NCI-H748 treated with DMSO at 0.1 percent for 48 hours (cell line): ENCODE data around the gene RBM44.

Experiments
- DNase-seq: peaks from one replicate; lab custom pipeline; 2025; lab: John Stamatoyannopoulos, UW

The RBM44 gene

DNA sequence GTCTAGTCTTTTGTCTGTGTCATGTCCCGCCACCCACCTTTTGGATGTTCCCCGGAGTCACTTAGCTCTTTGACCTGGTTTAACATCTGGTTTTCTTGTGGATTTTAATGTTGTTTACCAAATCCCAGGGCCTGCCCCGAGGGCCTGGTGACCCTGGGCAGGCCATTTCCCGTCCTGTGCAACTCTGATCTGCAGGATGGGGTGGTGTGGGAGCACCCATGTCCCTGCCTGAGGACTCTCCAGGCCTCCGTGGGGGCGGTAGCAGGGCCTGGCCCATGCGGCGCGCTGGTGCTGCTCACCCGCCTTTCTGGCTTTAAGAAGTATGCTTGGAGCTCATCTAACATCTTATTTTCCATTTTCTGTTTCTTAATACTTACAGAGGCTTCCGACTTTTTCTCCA, 71.5 kb downstream of the RBM44 start:
- DNase-seq: no peak

DNA sequence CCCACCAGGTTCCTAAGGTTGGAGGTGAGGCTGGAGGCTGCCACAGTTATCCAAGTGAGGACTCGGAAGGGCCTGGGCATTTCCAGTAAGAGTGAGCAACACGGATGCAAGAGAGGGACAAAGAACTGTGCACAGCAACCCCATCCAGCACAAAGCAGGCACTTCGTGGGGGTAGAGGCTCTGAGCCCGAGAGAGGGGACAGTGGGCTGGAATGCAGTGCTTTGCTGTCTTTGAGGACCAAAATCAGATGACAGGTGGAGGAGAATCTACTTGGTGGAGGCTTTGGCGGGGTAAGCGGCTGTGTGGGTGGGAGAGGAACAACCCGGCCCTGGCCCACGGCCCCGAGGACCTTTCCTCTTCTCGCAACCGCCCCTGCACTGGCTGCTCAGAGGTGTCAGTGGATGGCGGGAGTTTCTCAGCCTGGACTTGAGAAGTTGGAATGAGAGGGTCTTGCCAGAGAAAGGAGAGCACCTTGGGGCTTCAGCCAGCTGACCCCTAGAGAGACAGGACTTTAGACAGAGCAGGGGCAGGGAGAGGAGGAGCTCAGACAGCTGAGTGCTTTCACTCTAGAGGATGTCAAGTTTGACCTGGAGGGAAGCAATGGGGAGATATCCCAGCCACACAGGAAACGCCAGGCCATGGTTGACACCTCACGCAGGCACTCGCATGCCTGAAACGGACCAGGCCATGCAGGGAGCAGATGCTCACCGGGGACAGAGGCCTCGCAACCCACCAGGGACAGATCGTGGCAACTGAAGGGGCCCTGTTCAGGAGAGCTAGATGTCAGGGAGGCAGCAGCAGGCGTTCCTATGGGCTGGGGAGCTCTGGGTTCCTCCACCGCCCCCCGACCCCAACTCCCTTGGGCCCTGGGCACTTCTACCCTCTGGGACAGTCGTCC, 72.4 kb downstream of the RBM44 start:
- no peak for DNase-seq

DNA sequence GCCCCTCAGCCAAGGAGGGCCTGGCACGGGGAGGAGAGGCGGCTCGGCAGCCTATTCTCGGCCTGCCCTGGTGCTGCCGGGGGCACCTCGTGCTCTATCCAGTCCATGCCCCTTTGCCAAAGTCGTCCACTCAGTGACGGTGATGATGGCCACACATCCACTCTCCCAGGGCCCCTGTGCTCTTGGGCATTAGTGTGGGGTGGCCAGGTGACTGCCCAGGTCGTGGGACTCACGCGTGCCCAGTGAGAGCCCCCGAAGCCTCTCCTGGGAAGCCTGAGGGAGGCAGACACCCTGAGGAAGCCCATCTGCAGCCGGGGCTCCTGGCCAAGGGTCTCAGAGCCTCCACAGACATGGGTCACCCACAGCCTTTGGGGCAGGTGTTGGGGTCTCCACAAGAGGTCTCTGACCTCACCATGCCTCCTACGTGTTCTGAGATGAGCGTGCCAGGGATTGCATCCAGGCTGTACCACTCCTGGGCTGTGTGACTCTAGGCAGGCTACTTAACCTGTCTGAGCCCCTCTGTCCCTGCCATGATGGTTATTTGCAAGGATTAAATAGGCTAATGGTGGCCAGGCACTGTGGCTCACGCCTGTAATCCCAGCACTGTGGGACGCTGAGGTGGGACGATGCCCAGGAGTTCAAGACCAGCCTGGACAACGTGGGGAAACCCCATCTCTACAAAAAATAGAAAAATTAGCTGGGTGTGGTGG, 73.8 kb downstream of the RBM44 start:
- no peak for DNase-seq

DNA sequence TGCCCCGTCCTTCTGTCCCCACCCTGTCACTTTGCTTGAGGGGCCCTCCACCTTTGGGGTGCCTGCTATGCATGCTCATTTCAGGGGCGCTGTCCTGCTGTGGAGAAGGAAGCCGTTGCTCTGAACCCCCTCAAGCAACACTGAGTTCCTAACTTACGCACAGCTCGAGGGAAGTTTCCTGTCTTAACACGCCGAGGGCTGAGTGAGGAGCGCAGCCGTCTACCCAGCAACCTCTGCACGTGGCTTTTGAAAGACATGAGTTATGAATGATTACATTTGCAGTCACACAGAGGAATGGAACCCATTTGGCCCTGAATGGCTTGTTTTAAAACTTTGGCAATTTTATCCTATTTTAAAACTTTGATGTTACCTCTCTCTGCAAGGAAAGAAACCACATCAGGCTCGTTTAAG, 74.8 kb downstream of the RBM44 start:
- DNase-seq: no peak

DNA sequence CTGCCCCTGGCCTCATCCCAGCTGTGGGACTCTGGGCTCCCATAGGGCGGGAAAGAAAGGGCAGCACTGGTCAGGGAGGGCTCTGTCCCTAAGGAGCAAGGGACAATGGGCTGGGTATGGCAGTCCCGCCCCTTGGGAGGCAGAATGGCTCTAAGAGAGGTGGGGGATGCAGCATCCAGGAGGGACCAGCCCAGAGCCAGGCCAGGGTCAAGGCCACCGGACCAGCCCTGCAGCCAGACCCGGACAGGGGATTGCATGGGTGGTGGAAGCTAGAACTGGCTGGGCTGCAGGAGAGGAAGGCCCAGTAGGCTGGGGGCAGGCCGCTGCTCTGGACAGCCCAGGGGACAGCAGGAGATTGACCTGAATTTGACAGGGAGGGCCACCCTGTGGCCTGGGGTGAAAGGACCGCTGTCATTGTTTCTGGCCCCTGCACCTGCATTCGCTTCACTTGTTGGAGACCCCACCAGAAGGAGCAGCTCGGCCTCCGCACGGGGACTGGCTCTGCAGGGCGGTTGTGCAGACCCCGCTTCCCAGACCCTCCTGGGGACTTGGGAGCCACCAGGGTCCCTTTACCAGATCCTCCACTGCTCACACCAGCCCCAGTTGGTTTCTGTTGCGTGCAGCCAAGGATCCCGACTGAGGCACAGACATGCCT, 75.4 kb downstream of the RBM44 start:
- DNase-seq: no peak

DNA sequence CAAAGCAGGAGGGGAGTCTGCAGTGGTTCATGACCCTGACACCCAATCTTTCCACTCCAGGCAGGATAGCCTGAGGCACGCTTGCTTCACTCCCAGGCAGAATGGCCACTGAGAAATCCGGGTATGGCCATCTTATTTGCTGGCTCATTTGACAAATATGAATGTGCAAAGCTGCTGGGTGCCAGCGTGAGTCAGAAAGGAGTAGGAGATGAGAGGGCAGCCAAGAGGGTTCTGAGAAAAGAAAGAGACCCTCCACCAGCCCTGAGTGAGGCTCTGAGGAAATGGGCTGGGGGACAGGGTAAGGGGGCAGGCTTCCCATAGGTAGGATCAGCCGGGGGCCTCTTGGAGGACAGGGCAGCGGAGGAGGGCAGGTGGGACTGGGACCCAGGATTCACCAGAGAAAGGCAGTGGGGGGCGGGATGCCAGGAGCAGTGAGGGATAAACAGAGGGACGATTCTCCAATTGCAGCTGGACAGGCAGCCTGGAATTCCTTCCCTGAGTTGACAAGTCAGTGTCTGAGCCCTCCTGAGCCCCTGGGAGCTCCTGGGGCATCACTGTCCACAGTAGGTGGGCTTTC, 76.1 kb downstream of the RBM44 start:
- no peak for DNase-seq

DNA sequence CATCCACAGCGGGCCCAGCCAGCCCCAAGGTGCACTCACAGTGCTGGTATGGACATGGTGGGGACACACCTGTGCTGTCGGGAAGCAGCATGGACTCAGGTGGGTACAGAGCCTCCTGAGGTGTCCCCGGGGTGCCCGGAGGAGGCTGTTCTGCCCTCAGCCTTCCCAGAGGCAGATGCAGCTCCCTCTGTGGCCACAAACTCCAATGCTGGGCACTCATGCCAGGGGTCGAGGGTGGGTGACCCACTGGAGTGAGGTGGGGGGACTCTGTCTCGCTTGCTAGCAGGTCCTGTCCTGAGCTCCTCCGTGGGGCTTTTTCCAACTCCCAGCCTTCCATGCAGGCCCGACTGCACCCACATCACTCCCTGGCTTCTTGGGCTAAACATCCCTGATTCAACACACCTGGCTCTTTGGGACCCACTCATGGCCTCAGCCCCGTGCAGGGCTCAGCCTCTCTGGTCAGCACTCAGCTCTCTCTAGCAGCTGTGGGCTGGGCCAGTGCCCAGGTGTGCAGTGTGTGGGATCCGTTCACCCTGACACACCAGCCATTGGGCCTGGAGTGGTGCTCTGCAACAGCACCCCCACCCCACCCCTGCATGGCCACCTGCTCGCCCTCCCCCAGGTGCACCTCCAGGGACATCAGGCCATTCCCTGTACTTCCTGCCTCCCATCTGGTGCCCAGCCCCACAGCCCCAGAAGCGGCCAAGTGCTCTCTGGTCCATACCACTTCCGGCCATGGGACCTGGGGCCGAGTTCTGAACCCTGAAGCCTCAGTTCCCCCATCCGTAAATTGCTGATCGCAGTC, 76.9 kb downstream of the RBM44 start:
- no peak for DNase-seq

DNA sequence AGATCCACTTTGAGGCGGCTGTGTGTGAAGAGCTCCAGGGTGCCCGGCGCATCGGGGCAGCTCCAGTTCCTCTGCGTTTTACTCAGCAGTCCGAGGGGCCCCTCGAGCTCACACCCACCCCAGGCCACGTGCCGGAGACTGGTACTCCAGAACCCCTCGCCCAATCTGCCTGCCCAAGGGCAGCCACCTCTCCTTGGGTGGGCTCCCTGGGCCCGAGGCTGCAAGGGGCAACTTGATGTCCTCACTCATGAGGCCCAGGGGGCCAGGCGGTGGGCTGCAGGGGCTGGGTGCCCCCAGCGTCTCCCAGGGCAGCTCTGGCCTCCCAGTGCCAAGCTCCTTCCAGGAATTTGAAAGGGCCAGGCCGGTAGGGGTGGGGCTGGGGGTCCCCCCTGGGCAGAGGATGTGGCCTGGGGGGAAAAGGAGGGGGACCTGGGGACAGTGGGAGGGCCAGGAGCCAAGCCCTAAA, 77.5 kb downstream of the RBM44 start:
- no peak for DNase-seq

DNA sequence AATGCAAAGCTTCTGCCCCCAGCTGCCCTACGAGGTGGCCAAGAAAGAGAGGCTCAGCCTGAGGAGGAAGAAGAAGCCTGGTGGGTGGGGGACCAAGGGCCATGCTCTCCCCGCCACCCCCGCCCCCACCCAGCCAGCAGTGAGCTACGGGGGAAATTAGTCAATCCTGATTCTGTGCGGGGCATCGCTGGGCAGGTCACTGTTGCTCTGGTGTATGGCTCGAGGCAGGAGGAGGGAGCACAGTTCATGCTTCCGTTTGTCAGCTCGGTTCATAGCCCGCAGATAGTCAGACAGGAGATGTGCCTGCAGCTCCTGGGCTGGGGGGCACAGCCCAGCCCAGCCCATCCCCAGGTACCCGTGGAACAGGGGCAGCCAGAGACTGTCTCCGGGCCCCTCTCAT, 78.0 kb downstream of the RBM44 start:
- DNase-seq: no peak

DNA sequence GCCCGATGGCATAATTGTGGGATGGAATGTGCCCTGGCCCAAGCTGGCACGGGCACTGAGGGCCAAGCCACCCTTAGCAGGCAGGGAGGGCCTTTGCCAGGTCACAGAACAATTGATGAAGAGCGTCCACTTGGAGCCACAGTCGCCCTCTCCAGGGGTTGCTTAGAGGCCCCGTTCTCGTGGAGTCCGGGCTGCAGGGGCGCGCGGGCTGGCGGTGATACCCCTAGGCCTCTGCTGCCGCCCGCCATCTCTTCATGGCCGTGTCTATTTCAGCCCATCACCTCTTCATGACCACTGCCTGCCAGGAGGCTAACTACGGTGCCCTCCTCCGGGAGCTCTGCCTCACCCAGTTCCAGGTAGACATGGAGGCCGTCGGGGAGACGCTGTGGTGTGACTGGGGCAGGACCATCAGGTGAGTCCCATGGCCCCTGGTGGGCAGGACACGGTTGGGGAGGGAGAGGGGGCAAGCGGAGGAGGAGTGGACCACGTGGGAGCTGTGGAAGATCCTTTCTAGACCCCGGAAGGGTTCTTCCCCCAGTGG, 78.4 kb downstream of the RBM44 start:
- DNase-seq: no peak

DNA sequence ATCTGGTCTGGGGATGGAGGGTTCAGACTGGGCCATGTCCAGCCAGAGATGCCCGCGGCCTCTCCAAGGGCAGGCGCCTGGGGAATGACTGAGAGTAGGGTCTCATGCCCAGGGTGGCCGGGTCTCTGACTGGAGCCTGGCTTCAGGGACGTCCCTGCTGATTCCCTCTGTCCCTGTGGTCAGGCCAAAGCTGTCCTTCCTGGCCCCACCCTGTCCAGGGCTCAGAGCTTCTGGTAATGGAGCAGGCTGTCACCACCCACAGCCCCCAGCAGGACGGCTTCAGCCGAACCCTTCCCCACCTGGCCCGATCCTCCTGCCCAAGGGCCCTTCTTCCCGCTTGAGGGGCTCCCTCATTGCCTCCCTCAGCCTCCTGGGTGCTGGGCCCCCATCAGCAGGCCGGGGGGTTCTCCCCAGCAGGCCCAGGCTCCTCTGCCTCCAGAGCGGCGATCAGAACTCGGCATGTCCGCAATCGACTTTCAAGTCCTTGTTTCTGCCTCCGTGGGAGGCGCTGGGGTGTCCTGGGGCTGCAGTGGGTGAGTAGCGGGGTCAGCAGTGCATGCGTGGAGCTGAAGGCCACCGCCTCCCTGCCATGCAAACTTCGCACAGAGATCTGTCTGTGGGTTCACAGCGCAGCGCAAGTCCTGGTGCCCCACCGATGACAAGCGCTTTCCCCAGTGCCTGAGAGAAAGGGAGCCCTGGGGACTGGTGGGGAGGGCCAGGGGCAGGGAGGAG, 79.2 kb downstream of the RBM44 start:
- no peak for DNase-seq

DNA sequence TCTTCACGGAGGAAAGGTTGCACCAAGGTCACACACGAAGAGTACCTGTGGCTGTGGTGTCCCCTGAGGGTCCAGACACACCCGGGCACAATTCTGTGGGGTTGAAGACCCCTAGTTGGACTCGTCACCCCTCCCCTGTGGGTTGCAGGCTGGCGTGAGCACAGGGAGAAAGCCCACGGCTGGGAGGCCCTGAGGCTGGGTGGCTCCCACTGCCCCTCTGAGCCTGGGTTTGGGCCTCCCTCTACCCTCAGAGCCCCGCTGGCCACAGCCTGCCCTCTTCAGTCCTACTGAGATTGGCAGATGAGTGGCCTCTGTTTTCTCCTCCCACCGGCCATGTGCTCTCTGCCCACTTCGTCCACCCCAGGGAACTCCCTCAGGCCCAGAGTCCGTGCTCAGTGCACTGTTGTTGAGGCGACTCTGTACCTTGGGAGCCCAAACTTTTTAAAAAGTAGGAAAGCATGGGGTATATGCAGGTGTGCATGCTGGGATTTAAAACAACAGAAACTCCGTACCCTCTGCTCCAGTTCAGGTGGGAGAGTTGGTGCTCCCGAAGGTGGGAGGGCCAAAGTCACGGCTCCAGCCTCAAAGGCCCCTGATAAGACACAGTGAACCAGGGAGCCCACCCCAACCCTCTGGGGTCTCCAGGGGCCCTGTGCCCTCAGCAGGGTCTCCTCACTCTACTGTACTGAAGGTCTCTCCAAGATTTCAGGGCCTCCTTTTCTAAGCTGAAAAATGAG, 79.9 kb downstream of the RBM44 start:
- DNase-seq: no peak

DNA sequence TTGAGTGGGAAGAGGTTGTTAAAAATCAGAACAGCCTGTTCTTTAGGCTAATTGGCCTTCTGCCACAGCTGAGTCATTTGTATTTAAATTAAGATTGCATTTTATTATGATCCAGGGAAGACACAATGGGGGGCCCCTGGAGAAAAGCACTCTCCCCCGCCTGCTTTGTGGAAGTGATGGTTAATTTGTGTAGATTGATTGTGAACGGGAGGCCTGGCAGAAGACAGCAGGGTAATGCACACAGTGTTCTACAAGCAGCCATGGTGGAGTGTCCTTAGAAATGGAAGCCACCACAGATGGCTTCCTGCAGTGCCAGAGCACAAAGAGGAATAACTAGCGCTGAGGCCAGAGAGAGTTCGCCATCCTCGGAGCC, 80.5 kb downstream of the RBM44 start:
- no peak for DNase-seq

DNA sequence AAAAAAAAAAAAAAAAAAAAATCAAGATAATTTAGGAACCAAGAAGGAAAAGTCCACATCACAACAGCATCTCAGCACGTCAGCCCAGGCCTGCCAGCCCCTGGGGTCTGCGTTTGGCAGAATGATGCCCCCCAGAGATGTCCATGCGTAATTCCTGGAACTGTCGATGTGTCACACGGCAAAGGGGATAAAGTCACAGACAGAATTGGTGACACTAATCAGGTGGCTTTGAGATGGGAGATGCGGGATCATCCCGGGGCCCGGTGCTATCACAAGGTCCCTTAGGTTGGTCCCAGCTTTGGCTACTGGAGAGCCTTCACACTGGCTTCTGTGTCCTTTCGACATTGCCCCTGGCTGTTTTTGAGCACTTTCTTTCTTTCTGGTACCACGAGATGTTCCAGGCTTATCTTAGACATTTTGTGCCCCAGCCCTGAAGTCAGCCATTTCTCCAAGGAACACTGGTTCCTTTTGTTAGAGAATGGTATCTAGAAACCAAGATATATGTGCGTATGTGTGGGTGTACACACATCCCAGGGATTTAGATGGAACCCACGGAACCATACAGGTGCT, 81.5 kb downstream of the RBM44 start:
- DNase-seq: no peak

DNA sequence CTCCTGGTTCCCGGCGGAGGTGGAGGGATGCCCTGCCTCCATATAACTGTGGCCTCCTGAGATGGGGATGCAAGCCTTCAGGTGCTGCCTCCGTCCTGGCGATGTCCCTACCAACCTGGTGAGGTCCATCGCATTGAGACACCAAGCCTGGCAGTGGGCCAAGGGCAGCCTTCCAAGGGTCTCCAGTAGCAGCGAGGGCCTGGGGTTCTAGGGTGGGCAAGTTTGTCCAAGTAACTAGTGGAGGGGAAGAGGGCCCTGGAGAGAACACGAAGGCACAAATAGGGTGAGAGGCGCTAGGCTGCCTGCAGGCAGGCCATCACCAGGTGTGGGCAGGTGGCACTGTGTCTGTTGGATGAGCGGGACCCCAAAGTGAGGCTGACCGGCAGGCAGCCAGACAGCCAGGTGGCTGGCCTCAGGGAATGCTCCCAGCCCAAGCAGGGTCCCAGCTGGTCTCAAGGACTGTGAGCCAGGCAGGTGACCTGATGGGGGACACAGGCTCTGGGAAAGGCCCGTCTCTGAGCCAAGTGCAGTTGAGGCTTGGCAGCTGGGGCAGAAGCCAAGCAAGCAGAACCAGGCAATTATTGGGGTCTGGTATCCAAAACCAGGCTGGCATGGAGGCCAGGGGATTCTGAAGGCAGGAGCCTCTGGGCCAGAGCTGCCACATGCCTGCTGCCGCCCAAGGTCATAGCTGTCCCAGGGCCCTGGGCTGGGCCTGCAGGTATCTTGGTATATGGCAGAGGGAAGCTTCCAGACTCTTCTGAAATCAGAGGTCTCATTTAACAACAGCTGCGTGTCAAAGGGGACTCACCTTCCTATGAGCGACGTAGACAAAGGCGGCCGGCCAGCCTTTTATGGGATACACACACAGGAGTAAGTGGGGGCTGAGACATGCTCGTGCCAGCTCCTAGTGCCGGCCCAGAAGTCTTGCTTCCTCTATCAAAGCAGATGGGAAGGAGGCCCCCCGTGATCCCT, 84.2 kb downstream of the RBM44 start:
- no peak for DNase-seq

DNA sequence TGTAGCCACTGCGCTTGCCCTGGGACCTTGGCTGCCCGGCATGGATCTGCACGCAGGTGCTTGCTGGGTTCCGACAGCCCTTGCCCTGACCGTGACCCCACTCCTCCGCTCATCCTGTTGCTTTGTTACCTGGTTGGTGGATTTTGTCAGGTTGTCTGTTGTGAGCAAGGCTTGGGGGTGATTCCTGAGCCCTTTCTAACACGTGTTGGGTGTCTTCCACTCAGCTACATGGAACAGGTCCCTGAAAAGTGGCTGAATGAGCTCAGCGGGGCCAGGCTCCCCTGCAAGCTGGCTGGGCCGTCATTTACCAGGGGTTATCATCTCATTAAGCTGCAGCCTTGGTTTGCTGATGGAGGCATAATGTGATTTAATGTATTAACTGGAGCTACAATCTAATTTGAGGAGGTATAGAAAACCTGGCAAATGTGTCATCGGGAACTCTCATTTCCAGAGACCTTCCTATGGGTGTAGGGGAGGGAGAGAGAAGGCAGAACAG, 85.4 kb downstream of the RBM44 start:
- DNase-seq: no peak

DNA sequence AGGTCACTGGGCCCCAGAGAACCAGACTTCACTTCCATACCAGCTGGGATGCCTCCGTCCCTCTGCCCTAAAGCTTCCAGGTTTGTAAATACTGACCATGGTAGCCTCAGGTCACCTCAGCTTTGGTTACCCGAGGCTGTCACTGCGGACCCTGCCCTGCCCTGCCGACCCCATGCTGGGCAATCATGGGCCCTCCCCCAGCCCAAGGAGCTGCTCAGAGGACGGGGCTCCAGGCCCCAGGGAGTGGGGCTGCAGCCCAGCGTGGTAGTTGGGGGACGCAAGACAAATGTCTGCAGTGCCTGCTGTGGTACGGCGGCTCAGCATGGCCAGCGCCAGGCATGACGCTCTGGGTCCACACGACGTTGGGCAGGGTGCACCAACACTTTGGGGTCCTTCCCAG, 86.1 kb downstream of the RBM44 start:
- no peak for DNase-seq
